Gastrocnemius medialis (tissue), 4 donors: ENCODE measurements around the gene GPR34.

Experiments used
- POLR2A ChIP-seq, 2 donors: fragments of 450-650 bp; IDR thresholded peaks; one replicate each; pipeline ENCODE4 v1.6.1; 2017; ENCODE audit warnings: antibody characterized with exemption in 2 of 2, mild to moderate bottlenecking in 2 of 2, moderate library complexity in 2 of 2
- TF ChIP-seq, protein P1 (sequence below), 5 experiments: fragments of 450-650 bp in 3 of 5; fragments of 200-600 bp in 2 of 5; sonication (generic) in 2 of 5; IDR thresholded peaks in 4 of 5; conservative IDR thresholded peaks in 1 of 5; 1 replicate in 4 of 5; 2 replicates in 1 of 5; pipeline ENCODE4 v1.5.1; 2016 to 2019; ENCODE audit warnings: antibody characterized with exemption in 5 of 5, mild to moderate bottlenecking in 3 of 5, moderate library complexity in 3 of 5

DNA sequence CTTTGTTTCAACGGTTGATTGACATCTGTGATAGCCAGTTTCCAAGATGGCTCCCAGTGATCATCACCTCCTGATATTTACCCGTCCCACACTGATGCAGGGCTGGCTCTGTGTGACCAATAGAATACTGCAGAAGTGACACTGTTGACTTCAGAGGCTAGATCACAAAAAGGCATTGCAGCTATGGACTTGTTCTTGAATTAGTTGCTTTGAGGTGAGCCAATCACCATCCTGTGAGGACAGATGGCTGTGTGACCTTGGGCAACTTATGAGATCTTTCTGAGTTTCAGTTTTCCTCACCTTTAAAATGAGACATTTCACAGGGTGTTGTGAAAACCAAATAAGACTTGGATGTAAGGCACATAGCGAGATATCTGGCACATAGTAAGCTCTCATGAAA lies 33.4 kb downstream of the GPR34 start:
- TF ChIP-seq, protein P1, sequence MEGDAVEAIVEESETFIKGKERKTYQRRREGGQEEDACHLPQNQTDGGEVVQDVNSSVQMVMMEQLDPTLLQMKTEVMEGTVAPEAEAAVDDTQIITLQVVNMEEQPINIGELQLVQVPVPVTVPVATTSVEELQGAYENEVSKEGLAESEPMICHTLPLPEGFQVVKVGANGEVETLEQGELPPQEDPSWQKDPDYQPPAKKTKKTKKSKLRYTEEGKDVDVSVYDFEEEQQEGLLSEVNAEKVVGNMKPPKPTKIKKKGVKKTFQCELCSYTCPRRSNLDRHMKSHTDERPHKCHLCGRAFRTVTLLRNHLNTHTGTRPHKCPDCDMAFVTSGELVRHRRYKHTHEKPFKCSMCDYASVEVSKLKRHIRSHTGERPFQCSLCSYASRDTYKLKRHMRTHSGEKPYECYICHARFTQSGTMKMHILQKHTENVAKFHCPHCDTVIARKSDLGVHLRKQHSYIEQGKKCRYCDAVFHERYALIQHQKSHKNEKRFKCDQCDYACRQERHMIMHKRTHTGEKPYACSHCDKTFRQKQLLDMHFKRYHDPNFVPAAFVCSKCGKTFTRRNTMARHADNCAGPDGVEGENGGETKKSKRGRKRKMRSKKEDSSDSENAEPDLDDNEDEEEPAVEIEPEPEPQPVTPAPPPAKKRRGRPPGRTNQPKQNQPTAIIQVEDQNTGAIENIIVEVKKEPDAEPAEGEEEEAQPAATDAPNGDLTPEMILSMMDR (IDR thresholded peaks at IDR 0.05 in 4 of 5, conservative IDR thresholded peaks at IDR 0.05 in 1 of 5) = no peak
- TF ChIP-seq POLR2A (IDR thresholded peaks at IDR 0.05) = no peak
